ENCODE measurements around the gene ZCCHC8.

The ZCCHC8 gene

GRCh38 chr12:122427403-122427802 is 73.3 kb downstream of the ZCCHC8 start:
- DNase-seq (ENCODE audit: low spot score) = no peak

GRCh38 chr12:122423258-122424165 is 77.2 kb downstream of the ZCCHC8 start:
- DNase-seq (ENCODE audit: low spot score) = peak; percentile 78

- peak; percentile 85 for DNase-seq (ENCODE audit: low spot score)
These were observed 77.9 kb downstream of the ZCCHC8 start for GRCh38 chr12:122422730-122423257.

GRCh38 chr12:122421821-122422729 is 78.7 kb downstream of the ZCCHC8 start, which contains the start of gene CLIP1:
CLIP1 (minus strand) TSS chr12:122422669; CDS start chr12:122380452, 42,217 bp downstream.
- DNase-seq (ENCODE audit: low spot score) = peak; percentile 67

Data from RKO (cell line).